ENCODE measurements around the gene MLKL.
"Not testable (repeated sequence)": the region's sequence is repeated elsewhere in the genome, so short reads cannot be mapped to it uniquely, and the experiment has no call there.

The MLKL gene

GRCh38 chr16:74695450-74696422, 4.9 kb downstream of the MLKL start:
- peak; percentile 92 to 96 for DNase-seq

DNA sequence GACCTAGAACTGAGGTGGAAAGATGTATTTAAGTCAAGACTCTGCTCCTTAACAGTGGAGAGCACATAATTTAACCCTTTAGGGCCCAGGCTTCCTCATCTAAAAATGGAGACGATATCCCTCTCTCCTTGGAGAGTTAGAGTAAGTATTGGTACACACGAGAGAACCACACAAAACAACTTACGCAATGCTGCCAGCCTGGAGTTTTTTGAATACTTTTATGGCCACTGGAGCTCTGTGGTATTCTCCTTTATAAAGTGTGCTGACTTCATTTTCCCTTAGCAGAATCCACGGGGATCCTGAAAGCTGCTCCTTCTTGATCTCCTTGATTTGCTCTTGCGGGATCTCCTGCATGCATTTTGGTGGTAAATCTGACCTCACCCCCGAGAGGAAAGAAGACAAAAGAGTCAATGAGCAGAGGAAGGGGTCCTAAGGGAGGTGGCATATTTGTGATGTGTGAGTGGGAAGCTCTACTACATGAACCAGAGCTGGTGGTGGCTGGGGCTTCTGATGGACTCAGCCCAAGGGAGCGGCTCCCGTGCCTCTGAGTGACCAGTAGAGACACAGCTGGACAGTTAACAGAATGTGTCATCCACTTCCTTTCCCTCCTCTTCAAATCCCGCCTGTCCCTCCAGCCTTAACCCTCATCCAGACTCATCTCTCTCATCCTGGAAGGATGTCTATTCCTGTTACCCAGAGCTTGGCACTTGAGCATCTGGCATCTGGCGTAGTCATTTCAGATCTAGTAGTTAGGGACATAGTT, 9.4 kb downstream of the MLKL start:
- no peak for DNase-seq

- DNase-seq: no peak
These were observed 18.1 kb downstream of the MLKL start for GRCh38 chr16:74682556-74682955.

GRCh38 chr16:74680681-74681080, 20.0 kb downstream of the MLKL start:
- DNase-seq: no peak

DNA sequence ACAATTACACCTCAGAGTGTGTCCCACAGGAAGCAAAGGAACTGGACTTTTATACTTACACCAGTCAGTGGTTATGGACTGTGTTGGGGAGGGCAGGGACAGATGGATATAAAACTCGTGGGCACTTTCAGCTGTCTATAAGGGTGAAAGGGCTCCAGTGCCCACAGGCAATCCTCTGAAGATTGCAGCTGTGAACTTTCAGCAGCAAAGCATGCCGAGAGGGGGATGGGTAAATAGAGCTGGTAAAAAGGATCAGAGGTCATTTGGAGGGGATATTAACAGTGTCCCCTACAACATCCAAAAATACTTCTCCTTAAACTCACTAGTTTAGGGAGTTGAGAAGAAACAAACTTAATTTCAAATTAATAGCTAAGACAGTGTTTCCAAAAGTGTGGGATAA, 20.7 kb downstream of the MLKL start:
- no peak for DNase-seq

- DNase-seq: no peak
These were observed 22.8 kb downstream of the MLKL start for GRCh38 chr16:74677868-74678267.

DNA sequence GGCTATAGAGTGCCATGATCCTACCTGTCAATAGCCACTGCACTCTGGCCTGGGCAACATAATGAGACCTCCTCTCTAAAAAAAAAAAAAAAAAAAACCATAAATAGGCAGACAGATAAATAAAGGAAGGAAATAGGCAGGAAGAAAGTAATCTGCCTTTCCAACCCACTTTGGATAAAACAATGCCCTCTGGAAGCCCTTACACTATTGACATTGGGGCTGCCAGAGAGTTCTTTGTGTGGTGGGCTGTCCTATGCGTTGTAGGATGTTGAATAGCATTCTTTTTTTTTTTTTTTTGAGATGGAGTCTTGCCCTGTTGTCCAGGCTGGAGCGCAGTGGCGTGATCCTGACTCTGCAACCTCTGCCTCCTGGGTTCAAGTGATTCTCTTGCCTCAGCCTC, 26.8 kb downstream of the MLKL start:
- no peak for DNase-seq

DNA sequence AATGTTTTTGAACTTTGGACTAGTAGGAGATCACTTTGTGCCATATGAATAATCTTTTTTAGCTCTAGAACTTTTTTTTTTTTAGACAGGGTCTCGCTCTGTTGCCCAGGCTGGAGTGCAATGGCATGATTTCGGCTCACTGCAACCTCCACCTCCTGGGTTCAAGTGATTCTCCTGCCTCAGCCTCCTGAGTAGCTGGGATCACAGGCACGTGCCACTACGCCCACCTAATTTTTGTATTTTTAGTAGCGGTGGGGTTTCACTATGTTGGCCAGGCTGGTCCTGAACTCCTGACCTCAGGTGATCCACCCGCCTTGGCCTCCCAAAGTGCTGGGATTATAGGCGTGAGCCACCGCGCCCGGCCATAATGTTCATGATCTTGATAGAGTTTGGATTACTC, 31.8 kb downstream of the MLKL start:
- DNase-seq: not testable (repeated sequence)

- DNase-seq: peak in 1 of 2 experiments; percentile 38
These were observed 33.4 kb downstream of the MLKL start for GRCh38 chr16:74667255-74667700.

- DNase-seq: peak; percentile 99
These were observed 34.0 kb downstream of the MLKL start, which contains the start of gene RFWD3 for GRCh38 chr16:74666425-74667254. TSS of gene RFWD3 (minus strand) at chr16:74666877. CDS start at chr16:74661449, 5,428 bp downstream.

GRCh38 chr16:74666010-74666421, 34.6 kb downstream of the MLKL start:
- no peak for DNase-seq

DNA sequence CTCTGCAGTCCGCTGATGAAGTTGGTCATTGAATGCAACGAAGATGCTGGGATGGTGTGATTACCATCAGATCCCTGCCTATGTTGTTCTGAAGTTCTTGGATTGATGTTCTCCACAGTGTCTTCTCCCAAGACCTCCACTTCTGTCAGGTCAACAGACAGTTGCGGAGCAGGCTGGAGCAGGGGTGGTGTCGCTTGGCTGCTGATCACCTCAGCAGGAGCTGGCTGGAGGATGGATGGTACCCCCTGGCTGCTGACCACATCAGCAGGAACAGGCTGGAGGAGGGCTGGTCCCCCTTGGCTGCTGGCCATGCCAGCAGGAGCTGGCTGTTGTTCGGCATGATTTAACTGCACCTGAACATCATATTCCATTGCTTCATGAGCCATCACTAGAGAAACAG, 39.6 kb downstream of the MLKL start:
- no peak for DNase-seq

DNA sequence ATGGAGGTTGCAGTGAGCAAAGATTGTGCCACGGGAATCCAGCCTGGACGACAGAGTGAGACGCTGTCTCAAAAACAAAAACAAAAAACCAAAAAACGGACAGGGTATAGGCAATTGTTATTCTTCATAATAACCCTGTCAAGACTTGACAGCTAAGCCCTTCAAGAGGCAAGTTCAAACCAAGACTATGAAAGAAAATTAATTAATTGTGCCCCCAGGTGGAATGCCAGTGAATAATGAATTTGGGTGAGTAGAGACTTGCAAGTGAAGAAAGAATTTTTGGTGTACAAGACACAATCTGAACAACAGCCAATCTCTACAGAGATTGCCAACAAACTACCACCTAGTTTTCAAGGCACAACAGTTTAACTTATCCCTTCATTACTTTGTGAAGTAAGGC, 40.3 kb downstream of the MLKL start:
- DNase-seq: no peak

GRCh38 chr16:74659041-74659440, 41.6 kb downstream of the MLKL start:
- no peak for DNase-seq

DNA sequence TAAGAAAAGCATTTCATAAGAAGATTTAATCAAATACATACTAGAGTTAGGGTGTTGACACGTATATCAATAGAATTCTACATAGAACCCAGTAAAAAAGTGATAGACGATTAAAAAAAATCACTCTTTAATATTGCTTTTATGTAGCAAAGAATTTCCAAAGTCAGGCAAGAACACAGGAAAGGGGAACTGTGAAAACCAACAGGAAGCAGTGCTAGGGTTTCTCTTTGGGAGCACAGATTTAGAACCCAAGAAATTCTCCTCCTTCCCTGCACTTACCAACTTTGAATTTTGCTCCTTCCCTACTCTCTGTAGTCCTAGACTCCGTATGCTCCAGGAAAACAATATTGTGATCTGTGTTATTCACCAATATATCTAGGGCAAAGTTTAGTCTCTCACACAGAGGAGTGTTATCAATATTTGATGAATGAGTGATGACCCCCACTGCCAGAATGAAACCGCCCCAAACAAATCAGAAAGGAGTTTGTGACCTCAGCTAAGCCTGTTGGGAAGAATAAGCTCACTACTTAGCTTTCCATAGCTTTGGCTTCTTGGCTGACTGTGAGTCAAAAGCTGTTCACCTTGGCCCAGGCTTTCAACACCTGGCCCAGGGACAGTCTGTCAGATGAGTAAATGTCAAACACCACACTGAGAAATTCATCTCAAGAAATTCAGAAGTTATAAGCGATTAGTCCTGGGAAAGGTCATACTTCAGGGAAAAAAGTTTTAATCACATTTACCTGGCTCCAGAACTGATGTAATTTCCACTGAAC, 42.6 kb downstream of the MLKL start:
- DNase-seq: no peak

- DNase-seq: no peak
These were observed 46.1 kb downstream of the MLKL start for GRCh38 chr16:74654536-74655050.

DNA sequence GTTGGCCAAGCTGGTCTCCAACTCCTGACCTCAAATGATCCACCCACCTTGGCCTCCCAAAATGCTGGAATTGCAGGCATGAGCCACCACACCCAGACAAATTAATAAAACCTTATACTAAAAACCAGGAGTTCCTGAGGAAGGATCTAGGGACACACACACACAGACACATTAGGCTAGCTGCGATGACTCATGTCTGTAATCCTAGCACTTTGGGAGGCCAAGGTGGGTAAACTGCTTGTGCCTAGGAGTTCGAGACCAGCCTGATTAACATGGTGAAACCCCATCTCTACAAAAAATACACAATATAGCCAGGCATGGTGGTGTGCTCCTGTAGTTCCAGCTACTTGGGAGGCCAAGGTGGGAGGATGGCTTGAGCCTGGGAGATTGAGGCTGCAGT, 47.8 kb downstream of the MLKL start:
- DNase-seq: not testable (repeated sequence)

- no peak for DNase-seq
These were observed 48.4 kb downstream of the MLKL start for GRCh38 chr16:74652249-74652648.

GRCh38 chr16:74651841-74652240, 48.8 kb downstream of the MLKL start:
- no peak for DNase-seq

DNA sequence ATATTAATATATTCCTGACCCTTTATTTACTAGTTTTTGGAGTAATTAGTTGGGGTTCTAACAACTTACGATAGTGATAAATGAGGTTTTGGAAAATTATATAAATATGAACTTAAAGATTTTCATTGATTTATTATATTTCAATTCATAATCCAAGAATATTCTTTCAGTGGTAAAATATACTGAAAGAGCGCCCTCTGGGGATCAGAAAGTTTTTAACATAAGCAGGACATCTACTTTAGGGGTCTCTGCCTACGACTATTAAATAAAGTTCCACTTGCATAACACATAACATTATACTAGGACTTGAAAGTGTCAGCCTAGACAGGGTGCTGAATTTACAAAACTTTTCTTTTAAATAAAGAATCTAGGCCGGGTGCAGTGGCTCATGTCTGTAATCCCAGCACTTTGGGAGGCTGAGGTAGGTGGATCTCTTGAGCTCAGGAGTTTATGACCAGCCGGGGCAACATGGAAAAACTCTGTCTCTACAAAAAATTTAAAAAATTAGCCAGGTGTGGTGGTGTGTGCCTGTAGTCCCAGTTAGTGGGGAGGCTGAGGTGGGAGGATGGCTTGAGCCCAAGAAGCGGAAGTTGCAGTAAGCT, 49.6 kb downstream of the MLKL start:
- peak in 1 of 2 experiments; percentile 1 for DNase-seq

GRCh38 chr16:74649839-74650504, 50.7 kb downstream of the MLKL start:
- DNase-seq: no peak

All from SHP77 (cell line).